GM10266 (cell line): ENCODE data around the gene CASKIN2.

Experiments
- DNase-seq: peaks from one replicate; pipeline ENCODE4 v3.0.0; 2012; ENCODE audit errors: extremely low spot score
- CTCF ChIP-seq: IDR thresholded peaks from 2 replicates; pipeline ENCODE4 v1.5.1; 2012; ENCODE audit warnings: mild to moderate bottlenecking, low read depth; ENCODE audit not compliant: control insufficient read depth, insufficient read depth; ENCODE audit errors: missing control alignments

The CASKIN2 gene

GRCh38 chr17:75518201-75518600, 2.9 kb upstream of the CASKIN2 start:
- no peak for TF ChIP-seq CTCF
- peak; percentile 81 for DNase-seq

DNA sequence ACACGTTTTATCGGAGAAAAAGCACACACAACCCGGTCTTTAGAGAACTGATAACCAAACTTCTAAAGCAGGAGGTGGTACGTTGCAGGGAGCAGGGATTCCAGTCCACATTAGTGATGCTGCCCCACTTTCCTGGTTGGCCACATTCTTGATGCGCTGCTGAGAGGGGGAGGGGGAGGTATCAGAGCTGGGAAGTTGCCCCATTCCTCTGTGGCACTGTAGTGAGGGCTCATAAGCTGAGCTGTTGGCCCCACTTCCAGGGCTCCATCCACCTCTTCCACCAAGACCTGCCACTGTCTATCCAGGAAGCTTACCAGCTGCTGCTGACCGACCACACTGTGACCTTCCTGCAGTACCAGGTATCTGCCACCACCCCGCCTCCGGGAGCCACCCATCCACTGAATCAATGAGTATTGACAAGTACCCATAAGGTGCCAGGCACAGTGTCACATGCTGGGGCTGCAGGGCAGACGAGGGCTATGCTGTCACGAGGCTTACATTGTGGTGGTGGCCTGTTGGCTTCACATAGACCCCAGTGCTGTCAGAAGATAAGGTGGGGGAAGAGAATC, 2.0 kb upstream of the CASKIN2 start:
- no peak for DNase-seq
- TF ChIP-seq CTCF, result no peak

GRCh38 chr17:75516619-75517296, 1.4 kb upstream of the CASKIN2 start:
- DNase-seq, result peak; percentile 68
- no peak for TF ChIP-seq CTCF

DNA sequence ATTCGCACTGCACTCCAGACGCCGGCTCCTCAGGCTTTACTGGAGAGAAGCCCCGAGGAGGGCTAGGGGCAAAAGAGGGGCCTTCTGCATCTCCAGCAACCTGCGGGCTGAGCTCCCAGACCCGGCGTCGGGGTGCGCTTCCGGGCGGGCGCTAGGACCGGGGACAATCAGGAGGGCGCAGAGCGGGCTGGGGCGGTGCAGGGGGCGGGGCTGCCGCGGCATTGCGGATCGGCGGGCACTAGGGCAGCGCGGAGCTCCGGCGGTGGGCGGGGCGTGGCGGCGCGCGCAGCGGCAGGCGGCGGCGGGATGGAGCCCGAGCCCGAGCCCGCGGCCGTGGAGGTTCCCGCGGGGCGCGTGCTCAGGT, 900 bp upstream of the CASKIN2 start, which contains the start of gene TSEN54:
Gene TSEN54 (plus strand): TSS at position 274 of the 364 bp plus-strand sequence. CDS start 33 bp downstream, at position 307.
- peak; percentile 100 for DNase-seq
- TF ChIP-seq CTCF, result no peak

GRCh38 chr17:75514919-75515495, 330 bp downstream of the CASKIN2 start:
- TF ChIP-seq CTCF, result no peak
- DNase-seq, result no peak

GRCh38 chr17:75514299-75514918, 928 bp downstream of the CASKIN2 start:
- no peak for DNase-seq
- TF ChIP-seq CTCF, result no peak

GRCh38 chr17:75513641-75514000, 1.7 kb downstream of the CASKIN2 start:
- DNase-seq, result no peak
- no peak for TF ChIP-seq CTCF
